H1 (cell line): ENCODE measurements around the gene RNF149. TPM values are rescaled to one million over a fixed set of nuclear protein-coding genes. Genes with fewer than 3 reads are reported as not detected.

Source experiments
- EGR1 ChIP-seq: IDR thresholded peaks from 2 replicates; pipeline ENCODE4 v1.6.1; 2011; ENCODE audit warnings: low read depth, low read length, borderline replicate concordance
- HDAC2 ChIP-seq, 2 experiments: fragments of 300-600 bp in 1 of 2; sonication (generic) in 1 of 2; IDR thresholded peaks; 2 replicates each; pipeline ENCODE4 v1.6.1; 2011 to 2012; ENCODE audit warnings: low read depth in 2 of 2, low read length in 2 of 2, mild to moderate bottlenecking in 2 of 2, moderate library complexity in 2 of 2, borderline replicate concordance in 1 of 2, inconsistent platforms in 1 of 2
- NRF1 ChIP-seq: IDR thresholded peaks from 2 replicates; pipeline ENCODE4 v1.6.1; 2011; ENCODE audit warnings: mild to moderate bottlenecking, low read depth, low read length, improper control_type of control experiment
- PHF8 ChIP-seq: fragments of 200-600 bp; sonication (generic); conservative IDR thresholded peaks from 2 replicates; pipeline ENCODE4 v1.7.1; 2012; ENCODE audit warnings: low read depth, mild to moderate bottlenecking, inconsistent platforms, low read length, moderate library complexity
- SP4 ChIP-seq: IDR thresholded peaks from 2 replicates; pipeline ENCODE4 v1.6.1; 2012; ENCODE audit warnings: low read length, inconsistent platforms
- TAF1 ChIP-seq: IDR thresholded peaks from 2 replicates; pipeline ENCODE4 v1.6.1; 2011; ENCODE audit warnings: mild to moderate bottlenecking, low read depth, low read length
- TCF12 ChIP-seq: IDR thresholded peaks from 2 replicates; pipeline ENCODE4 v1.6.1; 2011; ENCODE audit warnings: low read depth, mild to moderate bottlenecking, low read length
- polyA plus RNA-seq, 7 experiments: library from polyadenylated mRNA; depleted of rRNA in 3 of 7; stranded (reverse) in 5 of 7; unstranded in 2 of 7; fragments of >200 nt in 5 of 7; fragments of 200-250 nt in 2 of 7; gene quantifications; 1 replicate in 5 of 7; 2 replicates in 1 of 7; 4 replicates in 1 of 7; pipeline versions ENCODE4 v1.2.1 to v1.2.3, GENCODE V29; 2011 to 2013; ENCODE audit warnings: missing spikeins in 2 of 7, mixed read lengths in 2 of 7
- total RNA-seq: library from RNA; stranded (reverse); fragmentation: NEBNext Ultra II Directional; extraction: Animal tissue kit (Norgen Biotek cat#: 25700); gene quantifications from 2 replicates; pipeline ENCODE4 v1.2.1, GENCODE V29; 2021

RNF149 gene
- total and polyA plus RNA-seq, 2 of the 8 experiments (the other 6 are each of a cell fraction or from before 2014, with no cell fraction given) = 16.6 to 28.2 TPM

DNA sequence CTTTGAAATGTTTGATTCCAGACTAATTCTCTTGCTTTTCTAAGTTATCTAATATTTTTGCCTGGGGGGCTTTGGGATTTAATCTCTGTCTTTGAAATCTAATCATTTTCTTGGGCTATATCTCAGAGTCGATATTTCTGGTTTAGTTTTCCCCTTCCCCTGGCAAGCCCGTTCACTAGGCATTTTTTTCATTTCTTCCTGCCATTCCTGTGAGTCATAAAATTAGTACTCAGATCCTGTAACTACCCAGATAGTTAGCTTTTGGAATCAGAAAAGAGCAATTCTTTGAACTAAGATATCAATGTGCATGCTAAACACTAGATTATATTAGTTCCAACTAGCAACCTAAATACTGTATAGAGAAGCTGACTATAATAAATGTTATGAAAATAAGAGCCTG, 29.4 kb upstream of the RNF149 start (continued):
- TF ChIP-seq EGR1 (no peak), PHF8 (no peak), TAF1 (no peak), NRF1 (no peak), HDAC2 (IDR thresholded peaks at IDR 0.05; ENCODE audit: borderline replicate concordance in 1 of 2, low read depth in 2 of 2, low read length in 2 of 2) (no peak), SP4 (no peak), TCF12 (no peak)
- TF ChIP-seq, all 59 proteins: peak for 0
